HG03378 (cell line): ENCODE data around the gene GOLGA6L4.
"Not testable (repeated sequence)": the region's sequence is repeated elsewhere in the genome, so short reads cannot be mapped to it uniquely, and the experiment has no call there.

Experiments
- ATAC-seq: cut with Tn5 transposase; IDR thresholded peaks from one replicate; pipeline ENCODE4 v1.9.1; 2021; ENCODE audit warnings: mild to moderate bottlenecking, moderate library complexity; ENCODE audit not compliant: unreplicated experiment

The GOLGA6L4 gene, protein sequence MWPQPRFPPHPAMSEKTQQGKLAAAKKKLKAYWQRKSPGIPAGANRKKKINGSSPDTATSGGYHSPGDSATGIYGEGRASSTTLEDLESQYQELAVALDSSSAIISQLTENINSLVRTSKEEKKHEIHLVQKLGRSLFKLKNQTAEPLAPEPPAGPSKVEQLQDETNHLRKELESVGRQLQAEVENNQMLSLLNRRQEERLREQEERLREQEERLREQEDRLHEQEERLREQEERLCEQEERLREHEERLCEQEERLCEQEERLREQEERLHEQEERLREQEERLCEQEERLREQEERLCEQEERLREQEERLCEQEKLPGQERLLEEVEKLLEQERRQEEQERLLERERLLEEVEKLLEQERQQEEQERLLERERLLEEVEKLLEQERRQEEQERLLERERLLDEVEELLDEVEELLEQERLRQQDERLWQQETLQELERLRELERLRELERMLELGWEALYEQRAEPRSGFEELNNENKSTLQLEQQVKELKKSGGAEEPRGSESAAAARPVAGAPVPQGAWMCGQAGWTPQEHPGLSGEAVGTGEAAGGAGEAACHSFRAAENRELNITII

GRCh38 chr15:84235573-84235972, at the start of gene GOLGA6L4:
Gene GOLGA6L4, plus strand, starts transcription at chr15:84235773. Its CDS starts 62 bp downstream, at chr15:84235835.
- ATAC-seq = not testable (repeated sequence)

DNA sequence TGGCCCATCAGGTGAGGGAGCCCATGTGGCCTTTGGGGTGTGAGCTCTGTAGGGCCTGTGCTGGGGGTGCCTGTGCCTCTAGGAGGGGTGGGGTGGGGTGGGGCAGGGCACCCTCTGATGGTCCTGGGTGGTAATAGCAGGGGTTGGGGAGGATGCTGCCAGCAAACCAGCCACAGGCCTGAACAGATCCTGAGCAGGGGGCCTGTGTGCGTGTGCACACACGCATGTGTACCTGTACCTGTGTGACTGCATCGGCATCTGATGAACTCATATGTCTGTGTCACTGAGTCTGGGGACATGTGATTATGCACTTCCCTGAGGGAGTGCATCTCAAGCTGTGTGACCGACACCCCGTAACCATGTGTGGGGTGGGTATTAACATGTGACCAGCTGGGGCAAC, 42.6 kb upstream of the GOLGA6L4 start:
- ATAC-seq = not testable (repeated sequence)

- ATAC-seq = not testable (repeated sequence)
Measured at GRCh38 chr15:84195603-84196002, 40.0 kb upstream of the GOLGA6L4 start.

- ATAC-seq = not testable (repeated sequence)
Measured at GRCh38 chr15:84196530-84197188, 38.9 kb upstream of the GOLGA6L4 start.

DNA sequence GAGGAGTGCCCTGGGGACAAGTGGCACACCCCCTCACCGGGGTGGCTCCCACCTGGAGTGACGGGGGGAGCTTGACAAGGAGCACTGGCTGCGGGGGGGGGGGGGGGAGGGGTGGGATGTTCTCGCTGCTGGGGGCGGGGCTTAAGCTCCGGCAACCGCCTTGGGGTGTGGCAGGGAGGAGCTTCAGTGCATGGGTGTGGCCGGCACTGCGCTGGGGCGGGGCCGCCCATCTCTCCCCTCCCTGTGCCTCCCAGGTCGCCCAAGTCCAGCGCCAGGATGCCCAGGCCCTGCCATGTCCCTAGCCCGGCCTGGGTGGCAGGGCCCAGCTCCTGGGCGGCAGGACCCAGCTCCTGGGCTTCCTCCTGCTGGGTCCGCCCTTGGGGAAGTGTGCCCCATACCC, 35.7 kb upstream of the GOLGA6L4 start:
- ATAC-seq = not testable (repeated sequence)

DNA sequence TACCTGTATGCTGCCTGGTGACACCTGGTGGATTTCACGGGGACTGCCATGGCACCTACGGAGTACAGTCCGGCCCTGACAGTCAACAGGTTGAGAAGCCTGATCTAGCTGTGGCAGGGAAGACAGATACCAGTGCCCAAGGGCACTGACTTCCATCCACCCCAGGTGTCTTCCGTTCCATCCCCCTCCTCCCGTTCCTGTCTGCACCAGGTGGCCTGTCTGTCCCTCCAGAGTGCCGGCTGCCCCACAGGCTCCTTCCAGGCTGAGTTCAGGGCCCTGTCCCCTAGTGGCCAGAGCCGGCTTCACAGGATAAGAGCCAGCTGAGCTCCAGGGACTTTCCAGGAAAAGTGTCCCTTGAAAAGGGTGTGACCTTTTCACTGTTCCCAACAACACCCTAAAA, 10.9 kb downstream of the GOLGA6L4 start:
- not testable (repeated sequence) for ATAC-seq
